ENCODE data around the gene UBL4A.

Gene UBL4A

DNA sequence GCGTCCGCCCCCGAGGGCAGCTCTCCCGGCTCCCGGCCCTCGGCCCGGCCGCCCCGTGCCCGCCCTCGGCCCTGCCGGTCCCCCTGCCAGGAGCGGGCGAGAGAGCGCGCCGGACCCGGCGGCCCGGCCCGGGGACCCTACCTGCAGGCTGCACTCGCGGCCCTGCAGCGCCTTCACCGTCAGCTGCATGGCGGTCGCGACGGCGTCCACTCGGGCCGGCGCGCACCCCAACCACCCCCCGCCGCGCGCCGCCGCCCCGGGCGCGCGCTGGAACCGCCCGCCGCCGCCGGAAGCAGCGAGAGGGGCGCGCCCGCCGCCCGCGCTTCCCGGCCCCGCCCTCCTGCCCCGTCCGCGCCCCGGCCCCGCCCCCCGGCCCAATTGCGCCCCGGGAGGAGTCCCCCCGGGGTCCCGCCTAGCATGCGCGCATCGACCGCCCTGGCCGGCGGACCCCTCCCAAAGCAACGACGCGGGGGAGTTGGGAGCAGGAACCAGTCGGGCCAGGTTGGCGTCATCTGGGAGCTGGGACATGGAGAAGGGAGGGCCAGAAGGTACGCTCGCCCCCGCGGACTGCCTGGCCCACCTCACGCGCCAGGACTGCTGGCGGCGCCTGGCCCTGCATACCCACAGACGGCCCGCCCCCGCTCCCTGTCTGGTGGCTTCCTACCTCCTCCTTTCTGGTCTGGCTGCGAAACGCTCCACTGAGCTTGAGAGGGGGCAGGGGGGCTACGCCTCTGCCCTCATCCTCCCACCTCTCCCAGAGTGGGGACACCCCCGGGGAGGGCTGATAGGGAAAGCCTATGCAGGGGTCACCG is at the start of gene UBL4A:
Gene UBL4A (minus strand): TSS at position 220 of the 812 bp plus-strand sequence. CDS start 31 bp downstream, at position 189.
- peak; percentile 63 for DNase-seq (ENCODE audit: low spot score)

DNA sequence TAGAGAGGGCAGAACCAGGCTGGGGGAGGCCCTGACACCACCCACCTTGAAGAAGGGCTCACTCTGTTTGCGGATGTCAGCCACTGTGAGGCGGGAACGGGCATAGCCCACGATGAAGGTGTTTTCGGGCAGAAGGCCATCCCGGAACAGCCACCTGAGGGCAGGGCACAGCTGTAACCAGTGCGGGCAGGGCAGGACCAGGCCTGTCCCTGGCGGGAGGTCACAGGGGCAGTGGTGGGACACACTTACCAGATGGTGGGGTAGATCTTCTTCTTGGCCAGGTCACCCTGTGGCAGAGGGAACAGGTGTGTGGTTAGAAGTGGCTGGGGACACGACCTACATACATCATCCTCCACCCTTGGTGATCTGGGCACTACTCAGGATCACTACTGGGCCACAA is 49.5 kb upstream of the UBL4A start:
- no peak for DNase-seq (ENCODE audit: low spot score)

DNA sequence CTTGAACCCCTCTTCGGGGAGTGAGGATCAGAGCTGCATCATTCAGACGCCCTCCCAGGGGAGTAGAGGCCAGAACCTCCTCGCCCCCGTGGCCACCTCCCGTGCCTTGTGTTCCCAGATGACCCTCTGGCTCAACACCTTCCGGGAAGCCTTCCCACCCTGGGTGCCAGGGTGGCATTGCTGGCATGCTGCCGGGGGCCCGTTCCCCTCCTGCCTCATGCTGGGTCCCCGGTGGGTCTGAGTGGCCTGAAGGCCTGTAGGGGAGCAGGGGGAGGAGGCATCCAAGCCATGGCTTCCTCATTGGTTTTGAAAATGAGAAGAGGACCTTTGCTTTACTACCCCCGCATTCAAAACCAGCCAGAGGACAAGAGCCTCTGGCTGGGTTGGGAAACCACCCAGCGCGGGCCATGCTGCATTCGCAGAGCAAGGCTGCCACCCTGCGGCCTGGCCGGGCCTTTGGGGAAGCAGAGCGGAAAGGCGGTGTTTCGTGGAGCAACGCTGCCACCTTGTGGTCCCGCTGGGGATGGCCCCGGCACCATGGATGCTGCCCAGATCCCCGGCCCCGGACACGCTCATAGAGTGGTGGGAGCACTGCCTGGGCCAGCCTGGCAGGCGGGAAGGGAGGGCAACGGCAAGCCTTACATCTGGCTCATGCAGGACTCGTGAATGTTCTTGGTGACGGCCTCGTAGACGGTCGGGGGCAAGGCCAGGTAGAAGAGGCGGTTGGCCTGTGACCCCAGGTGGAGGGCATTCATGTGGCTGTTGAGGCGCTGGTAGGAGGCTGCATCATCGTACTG is 48.3 kb upstream of the UBL4A start:
- peak; percentile 66 for DNase-seq (ENCODE audit: low spot score)

DNA sequence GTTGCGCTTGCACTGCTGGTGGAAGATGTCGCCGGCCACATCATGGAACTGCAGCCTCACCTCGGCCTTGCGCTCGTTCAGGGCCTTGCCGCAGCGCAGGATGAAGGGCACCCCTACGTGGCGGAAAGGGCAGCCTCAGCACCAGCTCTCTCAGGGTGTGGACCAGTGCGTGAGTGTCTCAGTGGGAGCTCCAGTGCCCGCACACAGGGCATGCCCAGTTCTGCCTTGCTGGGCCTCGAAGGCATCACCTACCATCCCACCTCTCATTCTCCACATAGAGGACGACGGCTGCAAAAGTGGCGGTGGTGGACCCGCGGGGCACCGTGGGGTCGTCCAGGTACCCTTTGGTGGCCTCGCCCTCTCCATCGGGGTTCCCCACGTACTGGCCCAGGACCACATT is 46.3 kb upstream of the UBL4A start:
- no peak for DNase-seq (ENCODE audit: low spot score)

DNA sequence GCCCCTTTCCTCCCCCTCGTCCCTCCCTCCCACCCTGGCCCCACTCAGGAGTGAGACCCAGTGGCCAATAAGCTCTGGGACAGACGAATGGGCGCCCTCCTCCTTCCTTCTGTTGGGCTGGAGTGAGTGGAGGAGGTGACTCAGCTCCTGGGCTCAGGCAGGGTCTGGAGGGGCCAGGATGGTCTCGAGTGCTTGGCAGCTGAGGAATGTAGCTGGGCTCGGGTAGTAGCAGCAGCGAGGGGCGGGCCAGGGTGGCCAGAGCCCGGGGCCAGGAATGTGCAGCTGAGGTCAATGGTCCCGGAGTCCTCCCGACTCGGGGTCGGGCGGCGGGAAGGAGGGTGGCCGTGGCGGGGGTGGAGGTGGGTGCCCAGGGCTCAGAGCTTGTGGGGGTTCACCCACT is 45.2 kb upstream of the UBL4A start:
- DNase-seq (ENCODE audit: low spot score) = no peak

DNA sequence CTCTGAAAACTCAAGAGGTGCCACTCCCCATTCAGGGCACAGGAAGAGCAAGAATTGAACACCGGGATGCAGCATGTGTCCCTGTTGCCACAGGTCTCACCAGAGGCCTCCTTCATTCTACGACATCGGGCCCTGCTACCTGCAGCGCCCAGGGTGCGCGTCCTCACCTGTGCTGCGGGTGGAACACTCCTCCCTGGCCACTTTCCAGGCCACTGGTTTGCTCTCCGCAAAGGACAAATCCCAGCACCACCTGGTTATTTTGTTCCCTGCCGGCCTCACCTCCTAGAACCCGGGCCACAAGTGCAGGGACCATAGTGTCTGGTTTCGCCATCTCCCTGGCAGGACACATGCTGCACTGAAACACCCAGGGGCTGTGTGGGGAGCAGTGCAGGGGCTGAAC is 43.9 kb upstream of the UBL4A start:
- DNase-seq (ENCODE audit: low spot score) = no peak

DNA sequence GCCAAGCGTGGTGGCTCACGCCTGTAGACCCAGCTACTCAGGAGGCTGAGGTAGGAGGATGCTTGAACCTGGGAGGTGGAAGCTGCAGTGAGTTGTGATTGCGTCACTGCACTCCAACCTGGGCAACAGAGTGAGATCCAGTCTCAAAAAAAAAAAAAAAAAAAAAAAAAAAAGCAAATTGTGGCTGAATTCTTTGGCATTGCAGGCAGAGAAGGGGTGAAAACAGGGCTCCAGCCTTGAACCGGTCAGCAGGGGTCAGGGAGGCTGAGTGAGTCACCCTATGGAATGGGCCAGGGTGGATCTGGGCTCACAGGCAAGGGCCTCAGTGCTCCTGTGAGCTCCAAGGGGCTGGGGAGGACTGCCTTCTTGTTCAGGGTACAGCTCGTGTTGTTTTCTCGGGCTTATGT is 42.8 kb upstream of the UBL4A start:
- no peak for DNase-seq (ENCODE audit: low spot score)

DNA sequence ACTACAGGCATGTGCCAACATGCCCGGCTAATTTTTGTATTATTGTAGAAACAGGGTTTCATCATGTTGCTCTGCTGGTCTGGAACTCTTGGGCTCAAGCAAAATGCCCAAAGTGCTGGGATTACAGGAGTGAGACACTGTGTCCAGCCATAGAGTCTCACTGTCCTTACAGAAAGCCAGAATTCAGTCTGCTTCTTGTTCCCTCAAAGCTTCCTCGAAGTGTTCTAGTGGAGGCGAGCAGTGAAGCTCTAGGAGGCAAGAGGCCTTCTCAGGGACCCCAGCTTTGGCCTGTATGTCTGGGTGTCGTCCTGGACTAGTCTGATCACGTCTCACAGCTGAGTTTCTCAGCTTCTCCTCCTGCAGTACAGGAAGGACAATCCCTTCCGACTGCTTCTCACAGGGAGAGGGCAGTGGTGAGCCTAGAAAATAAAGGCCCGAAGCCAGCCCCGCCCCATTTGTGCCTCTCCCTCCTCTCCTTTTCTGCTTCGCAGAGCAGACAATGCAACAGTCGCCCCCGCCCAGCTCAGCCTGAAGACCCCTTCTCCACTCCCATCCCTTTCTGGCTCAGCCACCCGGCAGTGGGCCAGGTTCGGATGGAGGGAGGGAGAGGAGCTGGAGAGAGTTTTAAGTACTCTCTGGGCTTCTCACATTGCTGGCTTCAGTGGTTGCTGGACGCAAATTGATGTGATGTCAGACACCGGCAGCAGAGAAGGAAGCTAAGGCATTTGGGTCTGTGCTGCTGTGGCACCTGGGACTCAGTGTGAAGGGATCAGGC is 40.7 kb upstream of the UBL4A start:
- DNase-seq (ENCODE audit: low spot score) = peak; percentile 43

DNA sequence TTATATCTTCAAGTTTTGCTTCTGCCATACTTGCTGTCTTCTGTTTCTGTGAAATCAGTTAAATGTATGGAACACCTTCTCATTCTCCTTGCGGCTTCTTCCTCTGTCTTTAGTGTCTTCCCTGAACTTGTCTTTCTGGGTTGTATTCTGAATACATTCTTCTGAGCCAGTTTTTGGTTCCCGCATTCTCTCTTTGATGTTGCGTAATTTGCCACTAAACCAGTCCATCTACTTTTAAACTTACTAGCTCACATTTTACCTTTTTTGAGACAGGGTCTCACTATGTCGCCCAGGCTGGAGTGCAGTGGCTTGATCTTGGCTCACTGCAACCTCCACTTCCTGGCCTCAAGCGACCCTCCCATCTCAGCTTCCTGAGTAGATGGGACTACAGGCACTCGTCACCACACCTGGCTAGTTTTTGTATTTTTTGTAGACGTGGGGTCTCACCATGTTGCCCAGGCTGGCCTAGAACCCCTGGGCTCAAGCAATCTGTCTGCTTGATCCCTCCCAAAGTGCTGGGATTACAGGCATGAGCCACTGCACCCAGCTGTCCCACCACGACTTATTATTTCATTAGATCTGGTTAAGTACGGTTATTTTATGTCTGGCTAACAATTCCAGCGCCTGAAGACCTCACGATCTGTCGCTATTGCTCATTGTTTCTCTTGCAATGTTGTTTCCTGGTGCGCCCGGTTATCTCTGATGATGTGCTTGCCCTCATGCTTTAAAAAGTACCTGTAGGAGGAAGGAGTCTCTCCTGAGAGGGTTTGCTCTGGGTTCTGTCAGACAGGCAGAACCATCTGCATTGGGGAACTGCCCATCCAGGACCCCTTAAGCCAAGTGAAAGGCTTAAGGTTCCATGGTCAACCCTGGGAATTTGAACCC is 39.4 kb upstream of the UBL4A start:
- no peak for DNase-seq (ENCODE audit: low spot score)

DNA sequence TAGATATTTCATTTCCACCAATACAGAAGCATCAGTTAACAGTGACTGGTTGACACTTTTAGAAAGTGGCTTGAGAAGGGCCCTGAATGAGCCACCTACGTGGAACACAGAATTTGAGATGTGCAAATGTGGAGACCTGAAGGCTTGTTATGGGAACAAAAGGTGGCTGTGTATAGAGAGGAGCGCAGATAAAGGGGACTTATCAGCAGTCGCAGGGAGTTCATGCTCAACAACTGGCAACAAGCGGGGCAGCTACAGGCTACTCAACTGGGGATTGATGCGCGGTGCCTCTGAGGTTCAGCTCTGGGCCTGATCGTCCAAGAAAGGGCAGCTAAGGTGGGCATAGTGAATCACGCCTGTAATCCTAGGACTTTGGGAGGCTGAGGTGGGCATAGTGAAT is 33.0 kb upstream of the UBL4A start:
- no peak for DNase-seq (ENCODE audit: low spot score)

DNA sequence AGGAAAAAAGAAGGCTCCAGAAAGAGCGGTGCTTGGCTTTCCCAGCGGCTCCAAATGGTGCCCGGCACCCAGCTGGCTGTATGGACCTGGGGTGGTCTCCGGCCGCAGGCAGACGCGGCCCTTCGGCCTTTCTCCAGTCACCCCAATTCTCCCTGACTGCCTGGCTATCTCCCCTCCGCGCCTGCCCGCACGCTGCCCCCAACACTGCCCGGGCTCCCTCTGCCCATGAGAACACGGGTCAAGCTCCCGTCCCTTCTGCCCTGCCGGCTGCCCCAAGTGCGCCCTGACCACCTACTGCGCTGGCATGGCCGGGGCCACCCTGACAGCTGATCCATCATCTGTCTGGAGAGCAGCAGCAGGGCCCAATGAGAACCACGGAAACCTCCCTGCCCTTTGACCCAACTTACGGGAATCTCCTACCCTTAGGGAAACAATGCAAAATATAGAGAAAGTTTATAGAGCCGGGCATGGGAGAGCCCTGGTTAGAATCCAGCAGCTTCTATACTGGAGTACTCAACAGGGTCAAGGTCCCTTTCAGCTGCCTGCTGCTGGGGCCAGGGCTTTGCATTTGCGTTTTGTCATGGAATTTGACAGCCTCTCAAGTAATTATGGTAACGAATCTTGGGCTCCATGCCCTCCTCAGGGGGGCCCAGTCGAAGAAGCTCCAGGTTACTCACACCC is 30.8 kb upstream of the UBL4A start:
- no peak for DNase-seq (ENCODE audit: low spot score)

DNA sequence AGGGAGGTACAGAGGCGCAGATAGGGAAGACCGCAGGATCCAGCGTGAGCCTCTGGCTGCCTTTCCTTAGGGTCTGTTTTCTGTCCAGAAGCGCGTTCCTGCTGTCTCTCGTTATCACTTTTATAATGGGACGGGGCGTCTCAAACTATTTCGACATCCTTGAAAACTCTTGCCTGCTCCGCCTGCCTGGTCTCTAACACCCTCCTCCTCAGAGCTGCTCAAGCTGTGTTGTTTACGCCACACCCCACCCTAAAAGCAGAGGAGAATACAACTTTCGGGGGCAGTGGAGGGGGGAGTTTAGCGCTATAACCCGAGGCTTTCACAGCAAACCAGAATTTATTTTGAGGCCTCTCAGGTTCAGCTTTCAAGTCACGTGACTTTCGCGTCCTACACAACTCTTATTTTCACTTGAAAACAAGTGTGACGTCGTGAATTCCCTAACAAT is 30.3 kb upstream of the UBL4A start:
- DNase-seq (ENCODE audit: low spot score) = no peak

DNA sequence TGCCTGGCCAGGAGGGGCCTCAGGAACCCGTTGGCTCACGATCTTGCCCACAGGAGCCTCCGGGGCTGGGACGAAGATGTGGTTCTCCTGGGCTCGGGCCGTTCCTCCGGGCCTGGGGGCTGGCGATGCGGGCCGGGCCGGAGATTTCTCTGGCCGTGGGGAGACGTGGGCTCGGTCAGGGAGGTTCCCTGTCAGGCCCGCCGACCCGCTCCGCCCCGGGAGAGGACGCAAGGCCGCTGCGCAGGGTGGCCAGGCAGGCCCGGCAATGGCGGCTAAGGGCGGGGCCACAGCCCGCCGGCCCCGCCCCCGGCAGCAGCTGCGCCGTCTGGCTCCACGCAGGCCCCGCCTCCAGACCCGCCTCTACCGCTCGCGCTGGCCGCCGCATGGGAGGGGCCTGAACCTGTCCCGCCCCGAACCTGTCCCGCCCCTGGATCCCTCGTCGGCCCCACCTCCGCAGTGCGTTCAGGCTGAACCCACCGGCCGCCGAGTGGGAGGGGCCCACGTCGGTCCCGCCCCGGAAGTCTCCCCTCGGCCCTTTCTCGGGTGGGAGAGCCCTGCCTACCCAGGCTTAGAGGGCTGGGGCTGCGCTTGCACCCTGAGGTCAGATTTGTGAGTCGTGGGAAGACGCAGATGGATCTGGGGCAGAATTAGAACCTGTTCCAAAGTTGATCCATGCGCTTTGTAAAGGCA is 29.7 kb upstream of the UBL4A start, which contains the start of gene FAM3A:
Gene FAM3A (minus strand): TSS at position 267 of the 690 bp plus-strand sequence. CDS start 460 bp downstream, outside the sequence.
- peak; percentile 48 for DNase-seq (ENCODE audit: low spot score)

DNA sequence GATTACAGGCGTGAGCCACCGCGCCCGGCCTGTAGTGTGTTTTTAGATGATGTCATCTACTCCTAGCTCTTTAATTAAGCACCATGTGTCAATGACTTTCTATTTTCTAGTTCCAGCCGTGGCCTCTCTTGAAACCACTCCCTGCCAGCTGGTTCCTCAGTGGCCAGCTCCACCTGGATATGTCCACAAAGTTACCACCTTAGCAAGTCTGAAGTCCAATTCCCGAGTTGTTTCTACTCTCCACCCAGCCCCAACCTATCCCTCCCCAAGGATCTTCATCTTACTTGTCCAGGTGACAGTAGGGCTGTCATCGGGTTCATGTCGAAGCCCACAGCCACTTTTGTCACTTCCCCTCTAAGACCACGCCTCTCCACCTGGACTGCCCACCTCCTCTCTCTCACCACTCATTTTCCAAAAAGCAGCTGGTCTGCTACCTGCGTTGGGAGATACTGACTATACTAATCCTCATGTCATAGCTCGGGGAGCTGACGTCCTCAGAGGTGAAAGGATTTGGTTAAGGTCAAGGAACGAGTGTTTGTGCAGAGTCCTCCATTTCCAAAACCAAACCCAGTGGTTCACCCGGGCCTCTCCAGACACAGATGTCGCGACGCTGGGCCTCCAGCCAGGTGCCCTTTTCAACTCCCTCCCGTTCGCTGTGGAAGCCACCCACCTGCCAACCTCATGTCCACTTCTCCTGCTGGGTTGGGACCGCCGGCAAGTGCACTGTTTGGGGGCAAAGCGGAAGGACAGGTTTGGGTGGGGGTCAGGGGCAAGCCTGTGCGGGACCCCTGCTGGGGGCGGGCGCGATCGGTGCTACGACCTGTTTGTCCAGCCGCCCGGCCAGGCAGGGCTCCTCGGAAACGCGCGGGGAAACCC is 28.9 kb upstream of the UBL4A start:
- DNase-seq (ENCODE audit: low spot score) = no peak

DNA sequence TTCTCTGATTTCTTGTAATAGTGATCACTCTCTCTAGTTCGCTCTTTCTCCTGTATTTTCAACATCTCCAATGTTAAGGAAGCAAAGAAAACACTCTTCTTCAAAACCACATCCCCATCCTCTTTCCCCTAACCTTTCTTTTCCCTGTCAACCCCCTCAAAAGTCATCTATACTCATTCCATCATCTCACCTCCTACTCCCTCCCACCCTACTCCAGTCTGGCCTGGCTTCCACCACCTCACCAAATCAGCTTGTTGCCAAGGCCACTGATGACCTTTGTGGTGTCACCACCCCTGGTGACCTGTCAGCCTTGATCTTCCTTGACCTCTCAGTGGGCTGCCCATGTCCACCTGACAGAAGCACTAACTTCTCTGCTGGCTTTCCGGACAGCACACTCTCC is 27.3 kb upstream of the UBL4A start:
- no peak for DNase-seq (ENCODE audit: low spot score)

DNA sequence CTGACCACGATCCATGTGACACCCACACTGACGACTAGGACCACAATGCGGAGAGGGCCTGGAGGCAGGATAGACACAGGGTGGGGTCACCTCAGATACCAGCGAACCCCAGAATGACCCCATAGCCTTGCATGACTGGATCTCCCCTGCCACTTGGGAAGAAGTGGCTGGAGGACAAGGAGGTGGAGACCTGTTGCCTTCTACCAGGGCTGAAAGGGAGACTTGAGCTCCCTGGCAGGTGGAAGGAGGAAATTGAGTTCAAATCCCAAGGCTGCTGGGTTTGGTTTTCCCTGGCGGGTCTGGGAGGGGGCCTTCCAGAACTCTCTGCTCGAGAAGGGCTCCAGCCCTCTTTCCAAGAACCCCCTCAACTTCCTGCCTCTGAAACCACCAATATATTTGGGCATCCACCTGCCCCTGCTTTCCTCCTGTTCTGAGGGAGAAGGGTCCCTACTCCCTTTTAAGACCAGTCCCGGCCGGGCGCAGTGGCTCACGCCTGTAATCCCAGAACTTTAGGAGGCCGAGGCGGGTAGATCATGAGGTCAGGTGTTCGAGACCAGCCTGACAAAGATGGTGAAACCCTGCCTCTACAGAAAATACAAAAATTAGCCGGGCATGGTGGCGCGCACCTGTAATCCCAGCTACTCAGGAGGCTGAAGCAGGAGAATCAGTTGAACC is 26.6 kb upstream of the UBL4A start:
- no peak for DNase-seq (ENCODE audit: low spot score)

DNA sequence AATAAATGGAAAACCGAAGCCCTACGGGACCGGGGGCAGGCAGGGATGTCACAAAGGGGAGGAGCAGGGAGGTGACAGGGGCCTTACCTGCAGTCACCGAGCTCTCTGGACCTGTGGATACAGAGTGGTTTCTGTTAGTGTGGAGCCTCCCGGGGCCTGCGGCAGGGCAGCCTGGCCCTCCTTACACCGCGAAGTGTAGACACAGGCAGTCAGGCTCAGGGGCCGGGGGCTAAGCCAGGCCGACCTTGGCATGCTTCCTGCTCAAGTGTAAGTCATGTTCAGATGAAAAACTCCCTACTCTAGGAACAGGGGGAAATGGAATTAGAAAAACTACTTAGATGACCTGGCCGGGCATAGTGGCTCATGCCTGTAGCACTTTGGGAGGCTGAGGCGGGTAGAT is 25.3 kb upstream of the UBL4A start:
- DNase-seq (ENCODE audit: low spot score) = no peak

DNA sequence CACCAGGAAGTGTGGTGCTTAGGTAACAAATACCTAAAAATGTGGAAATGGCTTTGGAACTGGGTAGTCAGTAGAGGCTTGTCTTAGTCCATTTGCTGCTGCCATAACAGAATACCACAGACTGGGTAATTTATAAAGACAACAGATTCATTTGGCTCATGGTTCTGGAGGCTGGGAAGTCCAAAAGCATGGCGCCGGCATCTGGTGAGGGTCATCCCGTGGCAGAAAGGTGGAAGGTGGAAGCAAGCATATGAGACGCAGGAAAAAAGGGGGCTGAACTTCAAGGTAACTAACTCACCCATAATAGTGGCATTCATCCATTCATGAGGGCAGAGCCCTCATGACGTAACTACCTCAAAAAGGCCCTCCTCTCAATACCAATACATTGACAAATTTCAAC is 23.0 kb upstream of the UBL4A start:
- no peak for DNase-seq (ENCODE audit: low spot score)

DNA sequence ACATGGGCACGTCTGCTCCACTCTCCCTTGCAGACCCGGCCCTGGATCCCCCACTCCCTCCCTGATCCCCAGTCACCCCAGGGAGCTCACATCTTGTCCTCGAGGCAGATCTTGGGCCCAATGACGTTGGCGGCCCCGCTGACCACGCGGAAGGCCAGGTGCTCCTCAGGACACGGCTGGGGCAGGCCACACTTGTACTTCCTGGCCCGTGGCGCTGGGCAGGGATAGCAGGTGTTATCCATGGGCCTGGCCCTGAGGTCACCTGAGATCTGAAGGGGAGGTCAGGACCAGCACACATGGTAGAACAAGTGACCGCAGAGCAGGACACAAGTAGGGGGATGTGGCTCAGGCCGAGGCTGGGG is 21.9 kb upstream of the UBL4A start:
- DNase-seq (ENCODE audit: low spot score) = no peak
